IMR-90 (cell line): ENCODE data around the gene ANG. TPM values are rescaled to one million over a fixed set of nuclear protein-coding genes. Genes with fewer than 3 reads are reported as not detected.
A peak's percentile ranks its signal among the peaks of the same experiment; 100 is the strongest.

Experiments
- ATAC-seq: fragments of 200-7000 bp; cut with Tn5 transposase; 2 replicates; pipeline ENCODE4 v1.9.1; 2020; ENCODE audit warnings: low read depth, mild to moderate bottlenecking, moderate library complexity
- BruUV-seq: library from RNA; stranded (reverse); fragments of 400-500 nt; replicated peaks from 2 replicates; lab custom pipeline; 2021; lab: Mats Ljungman, UMichigan
- CTCF ChIA-PET: fragments of 300-600 bp; formaldehyde crosslinking; extraction: SDS; loops from one replicate; lab custom pipeline; 2021; ENCODE audit warnings: antibody characterized with exemption; lab: Yijun Ruan, JAX
- POLR2A ChIA-PET: fragments of 300-600 bp; sonication (Branson Sonifier 250); formaldehyde crosslinking; loops from one replicate; lab custom pipeline; 2022; ENCODE audit warnings: antibody characterized with exemption; ENCODE audit not compliant: unreplicated experiment; lab: Charles Lee
- DNase-seq: peaks from one replicate; pipeline ENCODE4 v3.0.0; 2013
- H2AFZ ChIP-seq: replicated peaks from 2 replicates; pipeline ENCODE3; 2013; ENCODE audit warnings: low read length, mild to moderate bottlenecking; ENCODE audit not compliant: poor library complexity
- H2AK5ac ChIP-seq: 2 replicates; pipeline ENCODE4 v1.6.1; 2013; ENCODE audit warnings: low read depth, low read length, inconsistent platforms
- H2AK9ac ChIP-seq: replicated peaks from 2 replicates; pipeline ENCODE3; 2013; ENCODE audit warnings: mild to moderate bottlenecking, low read depth, low read length, moderate library complexity; ENCODE audit not compliant: poor library complexity
- H2BK120ac ChIP-seq: 2 replicates; pipeline ENCODE4 v1.6.1; 2013; ENCODE audit warnings: low read depth, low read length, inconsistent platforms
- H2BK15ac ChIP-seq: 3 replicates; pipeline ENCODE4 v1.6.1; 2013; ENCODE audit warnings: low read depth, low read length, inconsistent platforms
- H2BK20ac ChIP-seq: 2 replicates; pipeline ENCODE4 v1.6.1; 2013; ENCODE audit warnings: low read depth, mild to moderate bottlenecking, inconsistent platforms, low read length, moderate library complexity
- H2BK5ac ChIP-seq: 2 replicates; pipeline ENCODE4 v1.6.1; 2013; ENCODE audit warnings: mild to moderate bottlenecking, low read depth, low read length, inconsistent platforms; ENCODE audit not compliant: poor library complexity, severe bottlenecking
- H3K14ac ChIP-seq: replicated peaks from 2 replicates; pipeline ENCODE4 v1.6.1; 2013; ENCODE audit warnings: low read depth, low read length, inconsistent platforms
- H3K18ac ChIP-seq: 2 replicates; pipeline ENCODE4 v1.6.1; 2013; ENCODE audit warnings: low read depth, low read length, control low read depth
- H3K23ac ChIP-seq: 2 replicates; pipeline ENCODE4 v1.6.1; 2013; ENCODE audit warnings: low read depth, low read length, inconsistent platforms
- H3K27ac ChIP-seq: 2 replicates; pipeline ENCODE4 v1.5.1; 2013; ENCODE audit warnings: mild to moderate bottlenecking, control low read depth, low read length; ENCODE audit not compliant: insufficient read depth
- H3K27me3 ChIP-seq: 2 replicates; pipeline ENCODE4 v1.6.1; 2013; ENCODE audit warnings: low read length; ENCODE audit not compliant: control insufficient read depth, insufficient read depth
- H3K36me3 ChIP-seq: 2 replicates; pipeline ENCODE4 v1.6.1; 2013; ENCODE audit warnings: low read length, mixed read lengths; ENCODE audit not compliant: control insufficient read depth, insufficient read depth
- H3K4ac ChIP-seq: 2 replicates; pipeline ENCODE4 v1.6.1; 2013; ENCODE audit warnings: low read depth, low read length, inconsistent platforms
- H3K4me1 ChIP-seq: 2 replicates; pipeline ENCODE4 v1.6.1; 2013; ENCODE audit warnings: low read length, mixed read lengths; ENCODE audit not compliant: control insufficient read depth, insufficient read depth
- H3K4me2 ChIP-seq: 2 replicates; pipeline ENCODE4 v1.6.1; 2013; ENCODE audit warnings: low read depth, mild to moderate bottlenecking, control low read depth, low read length, moderate library complexity
- H3K4me3 ChIP-seq: 2 replicates; pipeline ENCODE4 v1.5.1; 2013; ENCODE audit warnings: low read depth, mild to moderate bottlenecking, control low read depth, low read length, moderate library complexity; ENCODE audit not compliant: insufficient read depth
- H3K56ac ChIP-seq: 2 replicates; pipeline ENCODE4 v1.6.1; 2013; ENCODE audit warnings: low read length, inconsistent platforms; ENCODE audit not compliant: insufficient read depth; ENCODE audit errors: extremely low read depth
- H3K79me1 ChIP-seq, 2 experiments: 2 replicates each; pipeline ENCODE4 v1.6.1; 2013; ENCODE audit warnings: low read length in 2 of 2, inconsistent platforms in 1 of 2, low read depth in 1 of 2
- H3K9ac ChIP-seq: 2 replicates; pipeline ENCODE4 v1.6.1; 2013; ENCODE audit warnings: low read depth, low read length, control low read depth
- H3K9me1 ChIP-seq: 2 replicates; pipeline ENCODE4 v1.6.1; 2013; ENCODE audit warnings: low read length, inconsistent platforms; ENCODE audit not compliant: insufficient read depth
- H3K9me3 ChIP-seq: 2 replicates; pipeline ENCODE4 v1.6.1; 2013; ENCODE audit warnings: low read length; ENCODE audit not compliant: control insufficient read depth, insufficient read depth
- H4K20me1 ChIP-seq: 2 replicates; pipeline ENCODE4 v1.6.1; 2013; ENCODE audit warnings: low read length, inconsistent platforms; ENCODE audit not compliant: insufficient read depth
- H4K5ac ChIP-seq: 2 replicates; pipeline ENCODE4 v1.6.1; 2013; ENCODE audit warnings: mild to moderate bottlenecking, low read depth, low read length, control low read depth
- H4K8ac ChIP-seq, 2 experiments: 2 replicates each; pipeline ENCODE4 v1.6.1; 2013; ENCODE audit warnings: low read depth in 2 of 2, low read length in 2 of 2, control low read depth in 1 of 2, inconsistent platforms in 1 of 2
- H4K91ac ChIP-seq: 2 replicates; pipeline ENCODE4 v1.6.1; 2013; ENCODE audit warnings: low read depth, low read length, inconsistent platforms; ENCODE audit not compliant: insufficient read depth
- BHLHE40 ChIP-seq: fragments of 150-350 bp; IDR thresholded peaks from 2 replicates; pipeline ENCODE4 v1.6.1; 2016; ENCODE audit warnings: mild to moderate bottlenecking, low read depth, low read length
- FOS ChIP-seq: fragments of 150-350 bp; IDR thresholded peaks from 2 replicates; pipeline ENCODE4 v1.6.1; 2016; ENCODE audit warnings: low read depth, low read length
- MAFK ChIP-seq: IDR thresholded peaks from 2 replicates; pipeline ENCODE4 v1.6.1; 2012; ENCODE audit warnings: low read depth, low read length, improper control_type of control experiment
- NFE2L2 ChIP-seq: fragments of 150-350 bp; IDR thresholded peaks from 2 replicates; pipeline ENCODE4 v1.6.1; 2016; ENCODE audit warnings: low read depth, mild to moderate bottlenecking, low read length
- SMC3 ChIP-seq: fragments of 150-350 bp; IDR thresholded peaks from 2 replicates; pipeline ENCODE4 v1.6.1; 2016; ENCODE audit warnings: low read depth, mild to moderate bottlenecking, antibody characterized with exemption, low read length, moderate library complexity
- WGBS, 2 experiments: methylation state at CpG; one replicate each; pipeline versions ENCODE4 v1.1.5 to v1.1.7; 2013; ENCODE audit warnings: missing lambda C conversion rate in 2 of 2; ENCODE audit not compliant: insufficient read length in 1 of 2; ENCODE audit errors: extremely low coverage in 2 of 2; 5-methylcytosine and 5-hydroxymethylcytosine counted together
- dilution Hi-C: fragments of 300-500 bp; cut with HindIII; formaldehyde crosslinking; loops from one replicate; pipeline ENCODE4 v1.14.3; 2018; ENCODE audit warnings: low sequenced_read_pairs; ENCODE audit not compliant: unreplicated experiment
- in situ Hi-C: fragments of 300-500 bp; cut with MboI; formaldehyde crosslinking; loops from 3 replicates; pipeline ENCODE4 v1.14.3; 2019; ENCODE audit warnings: low sequenced_read_pairs, inconsistent platforms, mixed read lengths
- intact Hi-C: fragments of 100-400 bp; cut with micrococcal nuclease; formaldehyde crosslinking; loops from 2 replicates; pipeline ENCODE4 v1.10.0; 2022
- polyA plus RNA-seq, 3 experiments: library from polyadenylated mRNA; depleted of rRNA; stranded (reverse); fragments of >200 nt; gene quantifications; 2 replicates each; pipeline ENCODE4 v1.2.3, GENCODE V29; 2012; ENCODE audit warnings: low replicate concordance in 1 of 3
- total RNA-seq: library from RNA; depleted of rRNA; stranded (reverse); fragments of >200 nt; gene quantifications from 2 replicates; pipeline ENCODE4 v1.2.3, GENCODE V29; 2012

Gene ANG
- total and polyA plus RNA-seq, 2 of the 4 experiments (the other 2 are of a cell fraction): 3.6 to 4.7 TPM

DNA sequence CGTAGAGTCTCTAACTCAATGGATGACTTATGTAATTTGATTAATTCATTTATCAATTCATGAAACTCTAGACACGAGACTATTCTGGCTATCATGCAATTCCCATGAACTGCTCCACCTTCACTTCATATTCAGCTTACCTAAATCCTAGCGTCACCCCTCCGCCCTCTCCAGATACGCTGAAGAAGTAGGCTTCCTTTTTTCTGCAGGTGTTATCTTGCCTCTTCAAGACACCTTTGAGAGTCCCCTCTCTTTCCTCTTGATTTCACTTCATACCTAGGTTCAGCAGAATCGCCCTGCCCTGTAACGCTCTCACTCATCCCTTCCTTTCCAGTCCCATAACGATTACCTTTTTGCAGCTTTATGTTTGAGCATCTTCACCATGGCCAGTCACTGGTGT is 8.2 kb upstream of the ANG start:
- Histone ChIP-seq H3K9me3 (no peaks in the 10 kb centered on the region), H2BK15ac (no peak overlapping the region), H3K4me3 (no peak overlapping the region), H3K18ac (no peak overlapping the region), H3K4me2 (no peak overlapping the region; the same call in 1 of the 2 replicates), H3K27me3 (no peaks in the 10 kb centered on the region; the same call in 1 of the 2 replicates), H3K79me1 (no peaks in the 10 kb centered on the region), H3K14ac (no peak overlapping the region), H4K91ac (no peak overlapping the region), H2BK20ac (no peak overlapping the region), H3K4me1 (no peaks in the 10 kb centered on the region), H2AK9ac (no peak overlapping the region), H3K23ac (no peak overlapping the region), H3K27ac (no peak overlapping the region), H3K4ac (no peak overlapping the region), H2AK5ac (no peak overlapping the region), H2BK5ac (no peak overlapping the region), H3K56ac (no peak overlapping the region), H3K9ac (no peak overlapping the region), H4K8ac (no peak overlapping the region), H3K36me3 (no peaks in the 10 kb centered on the region), H3K9me1 (peaks cover 4% of the 10 kb centered on the region; the same call in 1 of the 2 replicates), H2AFZ (peak overlapping the region; percentile 91), H4K5ac (no peak overlapping the region), H4K20me1 (peaks cover 6% of the 10 kb centered on the region), H2BK120ac (no peak overlapping the region)
- no peak for TF ChIP-seq SMC3
- TF ChIP-seq NFE2L2: no peak
- no peak for TF ChIP-seq MAFK
- TF ChIP-seq FOS: no peak
- no peak for TF ChIP-seq BHLHE40
- BruUV-seq: no TSS peak
- intact Hi-C loops: loop anchor here (5.0 kb wide), 1 partner anchor 422 kb away; the partner anchor contains the start of gene TMEM253
- DNase-seq: no peak
- dilution Hi-C loops: no loop called here
- ChIA-PET CTCF (no interaction called here), POLR2A (no interaction called here)
- in situ Hi-C loops: loop anchor here (5.0 to 10.0 kb wide), 3 partner anchors 48 to 356 kb away; partner anchors contain the start of gene TEP1
- no peak for ATAC-seq
- 52% methylated on average over 4 of the region's 8 CpGs; no CpG with 5 or more reads in 1 of the 2 experiments for WGBS, 2 experiments
